IPS-NIHi7 (cell line): Measurements from ENCODE around the gene DPP4.

ENCODE experiments used
- DNase-seq: peaks from one replicate; pipeline ENCODE4 v3.0.0; 2012; ENCODE audit warnings: mixed read lengths; ENCODE audit errors: extremely low spot score

The DPP4 gene

GRCh38 chr2:162085090-162085891 lies 11.3 kb upstream of the DPP4 start:
- DNase-seq = no peak

- DNase-seq = no peak
These were observed 10.5 kb upstream of the DPP4 start for GRCh38 chr2:162084536-162084935.

GRCh38 chr2:162082681-162083080 lies 8.7 kb upstream of the DPP4 start:
- no peak for DNase-seq

GRCh38 chr2:162082036-162082435 lies 8.0 kb upstream of the DPP4 start:
- no peak for DNase-seq

- no peak for DNase-seq
These were observed 5.5 kb upstream of the DPP4 start for GRCh38 chr2:162079514-162079913.

- DNase-seq = no peak
These were observed 1.7 kb upstream of the DPP4 start for GRCh38 chr2:162075689-162076132.

GRCh38 chr2:162074928-162075688 lies 1.1 kb upstream of the DPP4 start:
- DNase-seq = no peak

GRCh38 chr2:162074632-162074895 lies 549 bp upstream of the DPP4 start:
- DNase-seq = no peak

- peak; percentile 20 for DNase-seq
These were observed 783 bp downstream of the DPP4 start for GRCh38 chr2:162072976-162073887.

- DNase-seq = no peak
These were observed 1.8 kb downstream of the DPP4 start for GRCh38 chr2:162072181-162072702.

- no peak for DNase-seq
These were observed 3.0 kb downstream of the DPP4 start for GRCh38 chr2:162071001-162071400.

GRCh38 chr2:162070228-162070936 lies 3.6 kb downstream of the DPP4 start:
- DNase-seq = no peak

GRCh38 chr2:162069267-162069903 lies 4.6 kb downstream of the DPP4 start:
- DNase-seq = no peak

GRCh38 chr2:162067596-162067995 lies 6.4 kb downstream of the DPP4 start:
- DNase-seq = no peak

GRCh38 chr2:162065767-162066166 lies 8.2 kb downstream of the DPP4 start:
- no peak for DNase-seq

- DNase-seq = no peak
These were observed 10.1 kb downstream of the DPP4 start for GRCh38 chr2:162063899-162064298.

GRCh38 chr2:162063281-162063680 lies 10.7 kb downstream of the DPP4 start:
- DNase-seq = no peak

GRCh38 chr2:162062559-162062958 lies 11.5 kb downstream of the DPP4 start:
- no peak for DNase-seq

- DNase-seq = no peak
These were observed 13.0 kb downstream of the DPP4 start for GRCh38 chr2:162061021-162061420.

- DNase-seq = no peak
These were observed 13.5 kb downstream of the DPP4 start for GRCh38 chr2:162060532-162060931.
